Mammary epithelial cell (primary cell): ENCODE measurements around the gene LRRC43.

Experiments
- CTCF ChIP-seq, 2 donors: IDR thresholded peaks in 1 of 2; conservative IDR thresholded peaks in 1 of 2; 2 replicates each; pipeline ENCODE4 v1.5.1; 2011 to 2012; ENCODE audit warnings: inconsistent platforms in 2 of 2, low read length in 2 of 2, mild to moderate bottlenecking in 2 of 2, control low read depth in 1 of 2, low read depth in 1 of 2; ENCODE audit not compliant: insufficient read depth in 1 of 2; ENCODE audit errors: extremely low read depth in 1 of 2
- EZH2 ChIP-seq: IDR thresholded peaks from 2 replicates; pipeline ENCODE4 v1.6.1; 2012; ENCODE audit warnings: low read length, inconsistent platforms, borderline replicate concordance

DNA sequence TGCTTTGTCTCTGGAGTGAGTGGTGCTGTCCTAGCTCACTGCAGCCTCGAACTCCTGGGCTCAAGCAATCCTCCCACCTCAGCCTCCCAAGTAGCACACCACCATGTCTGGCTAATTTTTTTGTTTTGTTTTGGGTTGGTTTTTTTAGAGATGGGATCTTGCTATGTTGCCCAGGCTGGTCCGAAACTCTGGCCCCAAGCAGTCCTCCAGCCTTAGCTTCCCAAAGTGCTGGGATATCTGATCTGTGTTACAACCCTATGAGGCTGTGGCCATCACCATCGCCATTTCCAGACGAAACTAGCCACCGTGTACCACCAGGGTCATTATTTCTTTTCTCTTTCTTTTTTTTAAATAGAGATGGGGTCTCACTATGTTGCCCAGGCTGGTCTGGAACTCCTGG, 11.5 kb upstream of the LRRC43 start:
- TF ChIP-seq EZH2 (no peak), CTCF (conservative IDR thresholded peaks at IDR 0.05 in 1 of 2, IDR thresholded peaks at IDR 0.05 in 1 of 2; ENCODE audit: extremely low read depth in 1 of 2, insufficient read depth in 1 of 2, low read depth in 1 of 2, low read length in 2 of 2) (no peak)
